Endothelial cell of umbilical vein (primary cell): ENCODE measurements around the gene ABCA1. TPM values are rescaled to one million over a fixed set of nuclear protein-coding genes. Genes with fewer than 3 reads are reported as not detected.

Source experiments
- BruUV-seq: library from RNA; stranded (reverse); fragments of 400-500 nt; replicated peaks from 2 replicates; lab custom pipeline; 2021; lab: Mats Ljungman, UMichigan
- CTCF ChIA-PET: fragments of 300-600, 350-600 bp; sonication (Branson Sonifier 250); formaldehyde crosslinking; loops from one replicate; lab custom pipeline; 2021; ENCODE audit warnings: antibody characterized with exemption, inconsistent platforms; lab: Charles Lee
- POLR2A ChIA-PET: fragments of 300-600, 350-600 bp; sonication (Branson Sonifier 250); formaldehyde crosslinking; loops from one replicate; lab custom pipeline; 2021; ENCODE audit warnings: antibody characterized with exemption, inconsistent platforms; lab: Charles Lee
- DNase-seq: peaks from one replicate; pipeline ENCODE4 v3.0.0-alpha.2; 2011; ENCODE audit warnings: low read depth, low spot score
- FAIRE-seq: peaks from 2 replicates; lab custom pipeline; 2011; peaks lifted over from hg19 to GRCh38; lab: Jason Lieb, UNC
- H2AFZ ChIP-seq: 2 replicates; pipeline ENCODE4 v1.6.0; 2012; ENCODE audit warnings: low read depth, low read length, control low read depth, inconsistent platforms
- H3K27ac ChIP-seq: 2 replicates; pipeline ENCODE4 v1.5.1; 2011; ENCODE audit warnings: low read depth, mild to moderate bottlenecking, control low read depth, low read length, moderate library complexity; ENCODE audit not compliant: insufficient read depth
- H3K27me3 ChIP-seq, 2 experiments: 2 replicates each; pipeline versions ENCODE4 v1.6.0 to v1.6.1; 2011; ENCODE audit warnings: low read length in 2 of 2, mixed read lengths in 1 of 2; ENCODE audit not compliant: control insufficient read depth in 2 of 2, insufficient read depth in 2 of 2
- H3K36me3 ChIP-seq, 2 experiments: 2 replicates in 1 of 2; 3 replicates in 1 of 2; pipeline ENCODE4 v1.5.1; 2011; ENCODE audit warnings: low read length in 2 of 2, mild to moderate bottlenecking in 1 of 2, moderate library complexity in 1 of 2; ENCODE audit not compliant: control insufficient read depth in 2 of 2, insufficient read depth in 2 of 2; ENCODE audit errors: extremely low read depth in 1 of 2
- H3K4me1 ChIP-seq: 3 replicates; pipeline ENCODE4 v1.5.1; 2011; ENCODE audit warnings: mild to moderate bottlenecking, low read length; ENCODE audit not compliant: control insufficient read depth, insufficient read depth; ENCODE audit errors: extremely low read depth
- H3K4me2 ChIP-seq: 2 replicates; pipeline ENCODE4 v1.6.1; 2011; ENCODE audit warnings: low read length, control low read depth, mixed read lengths; ENCODE audit not compliant: insufficient read depth
- H3K4me3 ChIP-seq, 3 experiments: fragments of 200-600 bp in 1 of 3; sonication (generic), shearing (Covaris generic) in 1 of 3; replicated peaks in 1 of 3; 2 replicates each; pipeline ENCODE4 v1.5.1; 2011 to 2016; ENCODE audit warnings: control low read depth in 3 of 3, low read length in 3 of 3, mild to moderate bottlenecking in 2 of 3, inconsistent platforms in 1 of 3, low read depth in 1 of 3, moderate library complexity in 1 of 3; ENCODE audit not compliant: insufficient read depth in 1 of 3
- H3K79me2 ChIP-seq: 2 replicates; pipeline ENCODE4 v1.6.0; 2012; ENCODE audit warnings: low read length, inconsistent platforms; ENCODE audit not compliant: control insufficient read depth, insufficient read depth
- H3K9ac ChIP-seq: replicated peaks from 2 replicates; pipeline ENCODE3; 2011; ENCODE audit warnings: low read length, control low read depth; ENCODE audit not compliant: insufficient read depth; ENCODE audit errors: extremely low read depth
- H3K9me1 ChIP-seq: replicated peaks from 3 replicates; pipeline ENCODE4 v1.6.0; 2011; ENCODE audit warnings: mild to moderate bottlenecking, low read length; ENCODE audit not compliant: control insufficient read depth, insufficient read depth; ENCODE audit errors: extremely low read depth
- H3K9me3 ChIP-seq: replicated peaks from 2 replicates; pipeline ENCODE4 v1.5.1; 2012; ENCODE audit warnings: low read length, inconsistent platforms; ENCODE audit not compliant: control insufficient read depth, insufficient read depth
- H4K20me1 ChIP-seq: replicated peaks from 2 replicates; pipeline ENCODE3; 2011; ENCODE audit warnings: mild to moderate bottlenecking, low read length; ENCODE audit not compliant: control insufficient read depth, insufficient read depth; ENCODE audit errors: extremely low read depth
- CTCF ChIP-seq, 2 donors: IDR thresholded peaks; 1 replicate in 1 of 2; 2 replicates in 1 of 2; pipeline ENCODE4 v1.5.1; 2011; ENCODE audit warnings: low read length in 2 of 2, mild to moderate bottlenecking in 2 of 2, moderate library complexity in 2 of 2, control low read depth in 1 of 2, inconsistent platforms in 1 of 2, low read depth in 1 of 2; ENCODE audit not compliant: insufficient read depth in 1 of 2; ENCODE audit errors: extremely low read depth in 1 of 2
- EZH2 ChIP-seq: IDR thresholded peaks from 2 replicates; pipeline ENCODE4 v1.6.1; 2012; ENCODE audit warnings: borderline replicate concordance, low read depth, mild to moderate bottlenecking, moderate library complexity, low read length, inconsistent platforms; ENCODE audit not compliant: severe bottlenecking
- FOS ChIP-seq: IDR thresholded peaks from 2 replicates; pipeline ENCODE4 v1.6.1; 2011; ENCODE audit warnings: mild to moderate bottlenecking, low read length, moderate library complexity, borderline replicate concordance; ENCODE audit not compliant: insufficient read depth
- GATA2 ChIP-seq: IDR thresholded peaks from 2 replicates; pipeline ENCODE4 v1.7.0; 2011; ENCODE audit warnings: low read depth, mild to moderate bottlenecking, moderate library complexity, mixed read lengths, low read length; ENCODE audit not compliant: insufficient read length, insufficient read depth
- JUN ChIP-seq: IDR thresholded peaks from 2 replicates; pipeline ENCODE4 v1.6.1; 2011; ENCODE audit warnings: borderline replicate concordance, low read depth; ENCODE audit not compliant: insufficient read length, insufficient read depth
- MAX ChIP-seq: IDR thresholded peaks from 2 replicates; pipeline ENCODE4 v1.6.1; 2011; ENCODE audit not compliant: insufficient read depth, insufficient read length
- MYC ChIP-seq: IDR thresholded peaks from one replicate; pipeline ENCODE4 v1.6.1; 2011; ENCODE audit warnings: mild to moderate bottlenecking, low read depth, low read length
- POLR2A ChIP-seq: IDR thresholded peaks from 2 replicates; pipeline ENCODE4 v1.6.1; 2012; ENCODE audit warnings: low read depth, mild to moderate bottlenecking, control low read depth, low read length
- POLR2AphosphoS5 ChIP-seq: IDR thresholded peaks from 2 replicates; pipeline ENCODE4 v1.6.1; 2012; ENCODE audit warnings: low read depth, mild to moderate bottlenecking, control low read depth, low read length, moderate library complexity; ENCODE audit not compliant: insufficient read depth
- dilution Hi-C: fragments of 300-500 bp; cut with MboI; formaldehyde crosslinking; loops from one replicate; pipeline ENCODE4 v1.15.0; 2019; ENCODE audit warnings: low sequenced_read_pairs; ENCODE audit not compliant: extremely low pct_ligation_motif_present
- intact Hi-C: fragments of 100-400 bp; cut with micrococcal nuclease; formaldehyde crosslinking; loops from one replicate; pipeline ENCODE4 v1.10.0; 2022
- polyA plus RNA-seq, 4 experiments: library from polyadenylated mRNA; depleted of rRNA in 3 of 4; stranded (reverse) in 3 of 4; unstranded in 1 of 4; fragments of >200 nt; gene quantifications; 2 replicates each; pipeline versions ENCODE4 v1.2.1 to v1.2.3, GENCODE V29; 2011 to 2012; ENCODE audit warnings: missing spikeins in 1 of 4
- total RNA-seq: library from RNA; stranded (reverse); gene quantifications from 2 replicates; pipeline ENCODE4 v1.2.3, GENCODE V29; 2021

The ABCA1 gene
- total and polyA plus RNA-seq, 2 donors (not counting 3 experiments of a cell fraction or from before 2014, with no cell fraction given) = 2.4 to 9.8 TPM

- CTCF ChIA-PET = interaction anchor here (0.6 to 2.5 kb wide), 4 partner anchors 9 to 130 kb away, joined by 3 to 6 read pairs (median 4); no protein-coding TSS in a partner anchor
- no peaks in the 10 kb centered on the region for H4K20me1 ChIP-seq
- dilution Hi-C loops (no loop called here), intact Hi-C loops (no loop called here)
- TF ChIP-seq EZH2 (no peak), CTCF (IDR thresholded peaks at IDR 0.05; ENCODE audit: extremely low read depth in 1 of 2, insufficient read depth in 1 of 2, low read depth in 1 of 2, low read length in 2 of 2) (no peak), GATA2 (no peak), FOS (no peak), MAX (no peak), POLR2A (no peak), JUN (no peak), POLR2AphosphoS5 (no peak), MYC (no peak)
- no peak overlapping the region for H3K4me2 ChIP-seq
- peaks cover 2% of the 10 kb centered on the region for H3K4me1 ChIP-seq
- H3K27ac ChIP-seq = no peak overlapping the region
- no peak for FAIRE-seq
- no peaks in the 10 kb centered on the region for H3K27me3 ChIP-seq
- POLR2A ChIA-PET = no interaction called here
- no peak overlapping the region for H3K9ac ChIP-seq
- H3K9me3 ChIP-seq = no peaks in the 10 kb centered on the region
- no TSS peak for BruUV-seq
- H3K9me1 ChIP-seq = no peaks in the 10 kb centered on the region
- DNase-seq = no peak
- H3K4me3 ChIP-seq = no peak overlapping the region
- H3K36me3 ChIP-seq = no peaks in the 10 kb centered on the region
- H2AFZ ChIP-seq = no peak overlapping the region
- H3K79me2 ChIP-seq = no peaks in the 10 kb centered on the region
These were observed 86.3 kb downstream of the ABCA1 start for GRCh38 chr9:104841601-104842141.
